ENCODE results near the gene GPR18. TPM values are rescaled to one million over a fixed set of nuclear protein-coding genes. Genes with fewer than 3 reads are reported as not detected.
A peak's percentile ranks its signal among the peaks of the same experiment; 100 is the strongest.

GPR18 gene
- polyA plus RNA-seq, 3 donors: 1.7 to 3.8 (median 2.2) TPM

DNA sequence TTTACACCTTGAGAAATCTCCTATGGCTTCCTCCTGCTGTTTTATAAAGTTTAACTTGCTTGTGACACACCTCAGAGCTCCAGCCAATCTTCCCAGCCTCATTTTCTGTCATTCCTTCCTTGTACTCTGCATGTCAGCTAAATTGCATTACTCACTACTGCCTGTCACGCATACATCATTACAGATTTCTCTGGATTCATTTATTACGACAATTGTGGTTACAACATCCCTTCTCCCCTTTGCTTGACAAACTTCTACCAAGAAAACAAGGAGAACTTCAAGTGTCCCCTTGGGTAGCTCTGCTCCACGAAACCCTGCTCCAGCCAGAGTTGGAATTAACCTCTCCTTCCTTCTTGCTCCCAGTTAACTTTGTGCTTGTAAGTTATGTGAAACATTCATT is 22.0 kb upstream of the GPR18 start:
- peaks cover 0 to 2% (median 0%) of the 10 kb centered on the region in 3 donors for H3K27me3 Mint-ChIP-seq (ENCODE audit: low read depth in 3 of 3)
- intact Hi-C loops (cut with micrococcal nuclease): loop anchor here in 1 of 2 donors (2.0 to 10.0 kb wide), 2 partner anchors 33 to 95 kb away; no protein-coding TSS in a partner anchor
- H3K79me2 ChIP-seq (ENCODE audit: insufficient read depth, low read length): peaks cover 66% of the 10 kb centered on the region

DNA sequence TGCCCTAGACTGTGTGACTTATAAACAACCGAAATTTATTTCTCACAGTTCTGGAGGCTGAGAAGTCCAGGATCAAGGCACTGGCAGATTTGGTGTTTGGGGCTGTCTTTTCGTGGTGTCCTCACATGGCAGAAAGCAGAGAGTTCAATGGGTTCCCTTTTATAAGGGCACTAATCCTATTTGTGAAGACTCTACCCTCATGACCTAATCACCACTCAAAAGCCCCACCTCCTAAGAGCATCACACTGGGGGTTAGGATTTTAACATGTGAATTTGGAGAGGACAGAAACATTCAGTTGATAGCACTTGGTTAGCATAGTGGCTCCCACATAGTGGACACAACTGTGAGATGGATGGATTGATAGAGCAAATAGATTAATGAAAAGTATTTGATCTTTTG is 21.5 kb upstream of the GPR18 start:
- Histone ChIP-seq H4K20me1 (ENCODE audit: insufficient read depth, low read length) (no peaks in the 10 kb centered on the region), H3K27ac (ENCODE audit: low read depth in 1 of 2, low read length in 2 of 2) (peak overlapping the region; percentile 85 to 98), H3K4me2 (replicated peaks; ENCODE audit: extremely low read depth, low read length, poor library complexity, severe bottlenecking) (peak overlapping the region; percentile 22), H3K79me2 (ENCODE audit: insufficient read depth, low read length) (peaks cover 66% of the 10 kb centered on the region), H3K36me3 (replicated peaks in 1 of 2; ENCODE audit: control insufficient read depth in 1 of 2, insufficient read depth in 2 of 2, low read length in 2 of 2) (peaks cover 0 to 7% of the 10 kb centered on the region in 2 donors), H3K27me3 (ENCODE audit: control insufficient read depth in 2 of 2, insufficient read depth in 2 of 2, low read length in 2 of 2) (no peaks in the 10 kb centered on the region), H2AFZ (ENCODE audit: insufficient read depth, low read depth, low read length, poor library complexity, severe bottlenecking) (no peak overlapping the region), H3K4me1 (ENCODE audit: control insufficient read depth in 1 of 2, insufficient read depth in 2 of 2, low read length in 2 of 2) (peaks cover 85 to 88% of the 10 kb centered on the region in 2 donors), H3K9ac (ENCODE audit: insufficient read depth, low read length, poor library complexity, severe bottlenecking) (peak overlapping the region; percentile 80), H3K9me3 (replicated peaks in 1 of 2; ENCODE audit: control insufficient read depth in 1 of 2, insufficient read depth in 1 of 2, low read length in 2 of 2) (no peaks in the 10 kb centered on the region), H3K4me3 (replicated peaks in 1 of 3; ENCODE audit: low read depth in 2 of 3, low read length in 3 of 3) (peak overlapping the region in 1 of 3 experiments; percentile 35)
- Mint-ChIP-seq H3K4me3 (peak overlapping the region; percentile 54 to 80), H3K36me3 (peaks cover 49 to 53% of the 10 kb centered on the region in 2 donors), H3K27ac (peak overlapping the region; percentile 98 to 100 (median 99)), H3K4me1 (peaks cover 90% of the 10 kb centered on the region), H3K9me3 (peaks cover 0 to 2% (median 0%) of the 10 kb centered on the region in 7 donors), H3K27me3 (ENCODE audit: low read depth in 3 of 3) (peaks cover 0 to 2% (median 0%) of the 10 kb centered on the region in 3 donors)
- peak; percentile 59 to 84 (median 66) for DNase-seq
- intact Hi-C loops (cut with micrococcal nuclease): loop anchor here in 1 of 2 donors (2.0 to 10.0 kb wide), 2 partner anchors 33 to 95 kb away; no protein-coding TSS in a partner anchor
- TF ChIP-seq CTCF (IDR thresholded peaks at IDR 0.05): no peak
- no CpG with 5 or more reads among the region's 2 CpGs for whole genome bisulfite sequencing (ENCODE audit: insufficient coverage)

More for the DNA sequence above, 22.0 kb upstream of the GPR18 start:
- H3K27ac Mint-ChIP-seq: peak overlapping the region; percentile 98 to 100 (median 99)
- H3K4me1 Mint-ChIP-seq: peaks cover 90% of the 10 kb centered on the region
- Histone ChIP-seq H3K9ac (ENCODE audit: insufficient read depth, low read length, poor library complexity, severe bottlenecking) (peak overlapping the region; percentile 80), H3K9me3 (replicated peaks in 1 of 2; ENCODE audit: control insufficient read depth in 1 of 2, insufficient read depth in 1 of 2, low read length in 2 of 2) (no peaks in the 10 kb centered on the region), H3K27ac (ENCODE audit: low read depth in 1 of 2, low read length in 2 of 2) (peak overlapping the region; percentile 85 to 98), H4K20me1 (ENCODE audit: insufficient read depth, low read length) (no peaks in the 10 kb centered on the region), H3K4me2 (replicated peaks; ENCODE audit: extremely low read depth, low read length, poor library complexity, severe bottlenecking) (peak overlapping the region; percentile 37), H3K36me3 (replicated peaks in 1 of 2; ENCODE audit: control insufficient read depth in 1 of 2, insufficient read depth in 2 of 2, low read length in 2 of 2) (peaks cover 0 to 7% of the 10 kb centered on the region in 2 donors), H3K27me3 (ENCODE audit: control insufficient read depth in 2 of 2, insufficient read depth in 2 of 2, low read length in 2 of 2) (no peaks in the 10 kb centered on the region), H3K4me1 (ENCODE audit: control insufficient read depth in 1 of 2, insufficient read depth in 2 of 2, low read length in 2 of 2) (peaks cover 87 to 90% of the 10 kb centered on the region in 2 donors), H2AFZ (ENCODE audit: insufficient read depth, low read depth, low read length, poor library complexity, severe bottlenecking) (no peak overlapping the region), H3K4me3 (replicated peaks in 1 of 3; ENCODE audit: low read depth in 2 of 3, low read length in 3 of 3) (peak overlapping the region in 1 of 3 experiments; percentile 2)
- H3K4me3 Mint-ChIP-seq: peak overlapping the region; percentile 59 to 80
- 6% methylated on average over 2 of the region's 3 CpGs for WGBS (ENCODE audit: insufficient coverage)
- TF ChIP-seq CTCF (IDR thresholded peaks at IDR 0.05): no peak
- peak; percentile 94 to 99 (median 99) for DNase-seq
- H3K36me3 Mint-ChIP-seq: peaks cover 45 to 49% of the 10 kb centered on the region in 2 donors
- H3K9me3 Mint-ChIP-seq: peaks cover 0 to 2% (median 0%) of the 10 kb centered on the region in 7 donors

Data from CD14-positive monocyte (primary cell).